ENCODE measurements around the gene PBRM1.

GRCh38 chr3:52596658-52597265 is 89.0 kb downstream of the PBRM1 start:
- TF ChIP-seq, protein P1, sequence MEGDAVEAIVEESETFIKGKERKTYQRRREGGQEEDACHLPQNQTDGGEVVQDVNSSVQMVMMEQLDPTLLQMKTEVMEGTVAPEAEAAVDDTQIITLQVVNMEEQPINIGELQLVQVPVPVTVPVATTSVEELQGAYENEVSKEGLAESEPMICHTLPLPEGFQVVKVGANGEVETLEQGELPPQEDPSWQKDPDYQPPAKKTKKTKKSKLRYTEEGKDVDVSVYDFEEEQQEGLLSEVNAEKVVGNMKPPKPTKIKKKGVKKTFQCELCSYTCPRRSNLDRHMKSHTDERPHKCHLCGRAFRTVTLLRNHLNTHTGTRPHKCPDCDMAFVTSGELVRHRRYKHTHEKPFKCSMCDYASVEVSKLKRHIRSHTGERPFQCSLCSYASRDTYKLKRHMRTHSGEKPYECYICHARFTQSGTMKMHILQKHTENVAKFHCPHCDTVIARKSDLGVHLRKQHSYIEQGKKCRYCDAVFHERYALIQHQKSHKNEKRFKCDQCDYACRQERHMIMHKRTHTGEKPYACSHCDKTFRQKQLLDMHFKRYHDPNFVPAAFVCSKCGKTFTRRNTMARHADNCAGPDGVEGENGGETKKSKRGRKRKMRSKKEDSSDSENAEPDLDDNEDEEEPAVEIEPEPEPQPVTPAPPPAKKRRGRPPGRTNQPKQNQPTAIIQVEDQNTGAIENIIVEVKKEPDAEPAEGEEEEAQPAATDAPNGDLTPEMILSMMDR (IDR thresholded peaks at IDR 0.05; ENCODE audit: low read depth, low read length, missing input control): no peak
- no peak for TF ChIP-seq REST (IDR thresholded peaks at IDR 0.05)

Data from liver (tissue), 2 donors.